ENCODE data around the gene LIMD2. TPM values are rescaled to one million over a fixed set of nuclear protein-coding genes. Genes with fewer than 3 reads are reported as not detected.

The LIMD2 gene
- total and polyA plus RNA-seq, 2 of the 8 experiments (the other 6 are each of a cell fraction or from before 2014, with no cell fraction given): 72.0 to 77.2 TPM

DNA sequence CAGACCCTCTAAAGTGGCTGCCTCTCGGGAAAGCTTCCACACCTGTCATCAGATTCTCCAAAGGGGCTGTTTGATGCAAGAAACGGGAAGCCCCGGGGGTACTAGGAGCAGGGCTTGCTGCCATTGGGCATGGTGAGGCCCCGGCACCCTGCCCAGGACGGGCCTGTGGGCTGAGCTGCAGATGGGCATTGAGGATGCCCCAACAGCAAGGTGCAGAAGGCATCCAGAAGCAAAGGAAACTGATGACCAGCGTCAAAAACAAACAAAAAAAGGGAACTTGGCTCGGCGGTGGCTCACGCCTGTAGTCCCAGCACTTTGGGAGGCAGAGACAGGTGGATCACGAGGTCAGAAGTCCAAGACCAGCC lies 1.5 kb upstream of the LIMD2 start:
- WGBS, 2 experiments (ENCODE audit: extremely low coverage in 1 of 2, insufficient coverage in 1 of 2, insufficient read length in 1 of 2, insufficient replicate concordance in 2 of 2, low coverage in 1 of 2, low lambda C conversion rate in 2 of 2, missing lambda C conversion rate in 1 of 2): 81% methylated on average over 9 of the region's 10 CpGs; no CpG with 5 or more reads in 1 of the 2 experiments
- POLR2A ChIA-PET (ENCODE audit: partially characterized antibody): interaction anchor here (0.6 to 2.2 kb wide), 10 partner anchors 8 to 440 kb away, joined by 3 to 10 read pairs (median 3); partner anchors contain the start of genes CCDC47, DDX42, MAP3K3 and TACO1
- H3K27ac ChIP-seq (ENCODE audit: low read depth, low read length): no peak overlapping the region
- TF ChIP-seq SIRT6 (IDR thresholded peaks at IDR 0.05; ENCODE audit: low read length) (no peak), BRCA1 (IDR thresholded peaks at IDR 0.05; ENCODE audit: low read depth, low read length) (no peak), GABPA (IDR thresholded peaks at IDR 0.05; ENCODE audit: borderline replicate concordance, insufficient read depth, low read length) (no peak), YY1 (IDR thresholded peaks at IDR 0.05; ENCODE audit: low read depth, low read length) (no peak), SP2 (IDR thresholded peaks at IDR 0.05; ENCODE audit: low read length) (no peak), SUZ12 (IDR thresholded peaks at IDR 0.05; ENCODE audit: low read length) (no peak), KDM5A (IDR thresholded peaks at IDR 0.05; ENCODE audit: low read length) (no peak), HDAC2 (IDR thresholded peaks at IDR 0.05; ENCODE audit: borderline replicate concordance in 1 of 2, low read depth in 2 of 2, low read length in 2 of 2) (no peak), JUN (IDR thresholded peaks at IDR 0.05; ENCODE audit: low read depth, low read length) (no peak), CREB1 (IDR thresholded peaks at IDR 0.05) (no peak), RAD21 (IDR thresholded peaks at IDR 0.05 in 1 of 2, conservative IDR thresholded peaks at IDR 0.05 in 1 of 2; ENCODE audit: low read depth in 2 of 2, low read length in 2 of 2) (no peak)
- TF ChIP-seq, protein P1, sequence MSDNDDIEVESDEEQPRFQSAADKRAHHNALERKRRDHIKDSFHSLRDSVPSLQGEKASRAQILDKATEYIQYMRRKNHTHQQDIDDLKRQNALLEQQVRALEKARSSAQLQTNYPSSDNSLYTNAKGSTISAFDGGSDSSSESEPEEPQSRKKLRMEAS (IDR thresholded peaks at IDR 0.05): no peak
- TF ChIP-seq, protein P2, sequence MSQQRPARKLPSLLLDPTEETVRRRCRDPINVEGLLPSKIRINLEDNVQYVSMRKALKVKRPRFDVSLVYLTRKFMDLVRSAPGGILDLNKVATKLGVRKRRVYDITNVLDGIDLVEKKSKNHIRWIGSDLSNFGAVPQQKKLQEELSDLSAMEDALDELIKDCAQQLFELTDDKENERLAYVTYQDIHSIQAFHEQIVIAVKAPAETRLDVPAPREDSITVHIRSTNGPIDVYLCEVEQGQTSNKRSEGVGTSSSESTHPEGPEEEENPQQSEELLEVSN (IDR thresholded peaks at IDR 0.05): no peak

More for the DNA sequence above, 1.5 kb upstream of the LIMD2 start:
- Histone ChIP-seq H2BK120ac (replicated peaks; ENCODE audit: low read depth, low read length) (no peak overlapping the region), H3K79me1 (ENCODE audit: low read depth, low read length) (0 out of 2 replicates have a peak, but pooled peaks cover 3% of the 10 kb centered on the region), H3K18ac (ENCODE audit: extremely low read depth, low read length) (no peak overlapping the region), H3K4me2 (ENCODE audit: insufficient read depth in 1 of 2, low read depth in 2 of 2, low read length in 2 of 2) (peak overlapping the region; percentile 84 to 93), H3K23ac (ENCODE audit: insufficient read length) (no peak overlapping the region), H2AK5ac (ENCODE audit: low read depth, low read length) (no peak overlapping the region), H3K23me2 (ENCODE audit: low read depth, low read length) (peaks cover 16% of the 10 kb centered on the region; the same call in 1 of the 2 replicates), H3K4me1 (replicated peaks in 1 of 4; ENCODE audit: control insufficient read depth in 3 of 4, insufficient read depth in 4 of 4, low read length in 3 of 4) (peaks cover 3 to 22% (median 15%) of the 10 kb centered on the region in 4 experiments; a peak in 6 of 7 replicates), H3K14ac (ENCODE audit: insufficient read length) (no peak overlapping the region), H3K36me3 (ENCODE audit: control insufficient read depth in 2 of 4, insufficient read depth in 4 of 4, low read length in 3 of 4) (peaks cover 0 to 11% (median 1%) of the 10 kb centered on the region in 4 experiments; a peak in 3 of 8 replicates), H4K91ac (replicated peaks; ENCODE audit: insufficient read length, low read length) (no peak overlapping the region), H3K79me2 (ENCODE audit: control insufficient read depth in 1 of 2, insufficient read depth in 2 of 2, low read length in 2 of 2) (no peaks in the 10 kb centered on the region; a peak in 1 of 4 replicates), H4K8ac (ENCODE audit: extremely low read depth, insufficient read depth, low read length) (no peak overlapping the region), H3K27me3 (replicated peaks in 1 of 4; ENCODE audit: control insufficient read depth in 3 of 4, extremely low read depth in 1 of 4, insufficient read depth in 3 of 4, low read length in 3 of 4) (peaks cover 0 to 5% (median 0%) of the 10 kb centered on the region in 4 experiments; a peak in 3 of 7 replicates), H4K20me1 (replicated peaks in 1 of 2; ENCODE audit: control insufficient read depth in 1 of 2, insufficient read depth in 2 of 2, low read length in 2 of 2) (peaks cover 4 to 15% of the 10 kb centered on the region in 2 experiments), H2BK15ac (ENCODE audit: low read length) (no peak overlapping the region), H3K56ac (replicated peaks; ENCODE audit: insufficient read length, low read depth, low read length) (no peak overlapping the region), H4K5ac (ENCODE audit: insufficient read length, low read depth, low read length) (no peak overlapping the region), H3K9ac (replicated peaks in 1 of 4; ENCODE audit: extremely low read depth in 1 of 4, low read depth in 3 of 4, low read length in 3 of 4) (no peak overlapping the region), H2BK12ac (ENCODE audit: low read depth, low read length) (no peak overlapping the region), H2BK20ac (ENCODE audit: low read length) (no peak overlapping the region), H3K4ac (replicated peaks; ENCODE audit: insufficient read length, low read depth, low read length) (no peak overlapping the region), H2BK5ac (ENCODE audit: low read depth, low read length) (no peak overlapping the region), H3K9me3 (ENCODE audit: insufficient read depth in 2 of 2, low read depth in 1 of 2, low read length in 1 of 2) (no peaks in the 10 kb centered on the region), H3K4me3 (ENCODE audit: extremely low read depth in 1 of 4, insufficient read depth in 2 of 4, low read depth in 3 of 4, low read length in 4 of 4) (peak overlapping the region; percentile 30 to 83 (median 57)), H2AFZ (ENCODE audit: low read length) (no peak overlapping the region)
- DNase-seq (ENCODE audit: low read depth in 1 of 2, low spot score in 2 of 2) (no peak), FAIRE-seq (no peak)
- CTCF ChIA-PET (ENCODE audit: partially characterized antibody): interaction anchor here (0.7 to 3.3 kb wide), 12 partner anchors 9 to 165 kb away, joined by 3 to 17 read pairs (median 3); no protein-coding TSS in a partner anchor
